GM18868 (cell line): ENCODE results near the gene CD2.

Experiments used
- ATAC-seq: cut with Tn5 transposase; IDR thresholded peaks from one replicate; pipeline ENCODE4 v1.9.1; 2021; ENCODE audit warnings: mild to moderate bottlenecking, moderate library complexity; ENCODE audit not compliant: unreplicated experiment

CD2 gene

GRCh38 chr1:116775116-116775752 is 21.0 kb downstream of the CD2 start:
- no peak for ATAC-seq

GRCh38 chr1:116777831-116778830 is 23.9 kb downstream of the CD2 start:
- ATAC-seq: peak; percentile 74

GRCh38 chr1:116781034-116781433 is 26.8 kb downstream of the CD2 start:
- no peak for ATAC-seq

GRCh38 chr1:116785006-116785405 is 30.8 kb downstream of the CD2 start:
- no peak for ATAC-seq

GRCh38 chr1:116786049-116786448 is 31.8 kb downstream of the CD2 start:
- ATAC-seq: no peak

GRCh38 chr1:116791727-116792126 is 37.5 kb downstream of the CD2 start:
- ATAC-seq: no peak

- no peak for ATAC-seq
Observed at GRCh38 chr1:116793357-116793935, 39.2 kb downstream of the CD2 start.

GRCh38 chr1:116794371-116794770 is 40.1 kb downstream of the CD2 start:
- ATAC-seq: no peak

GRCh38 chr1:116794804-116795481 is 40.7 kb downstream of the CD2 start:
- ATAC-seq: peak; percentile 93

GRCh38 chr1:116795482-116795829 is 41.2 kb downstream of the CD2 start:
- no peak for ATAC-seq

GRCh38 chr1:116804736-116805135 is 50.5 kb downstream of the CD2 start:
- no peak for ATAC-seq

GRCh38 chr1:116805398-116805797 is 51.2 kb downstream of the CD2 start:
- ATAC-seq: no peak

- ATAC-seq: peak; percentile 82
Observed at GRCh38 chr1:116806245-116806644, 52.0 kb downstream of the CD2 start.

GRCh38 chr1:116806671-116807070 is 52.4 kb downstream of the CD2 start:
- ATAC-seq: peak; percentile 18

GRCh38 chr1:116807394-116808199 is 53.4 kb downstream of the CD2 start:
- ATAC-seq: no peak

- no peak for ATAC-seq
Observed at GRCh38 chr1:116808200-116808847, 54.1 kb downstream of the CD2 start.

GRCh38 chr1:116808848-116809508 is 54.7 kb downstream of the CD2 start:
- ATAC-seq: no peak

GRCh38 chr1:116811321-116811720 is 57.1 kb downstream of the CD2 start:
- no peak for ATAC-seq
